H1 (cell line): ENCODE measurements around the gene ARHGAP42. TPM values are rescaled to one million over a fixed set of nuclear protein-coding genes. Genes with fewer than 3 reads are reported as not detected.

ENCODE experiments used
- CTCF ChIA-PET: fragments of 300-600 bp; sonication (Branson Sonifier 250); formaldehyde crosslinking; loops from one replicate; lab custom pipeline; 2021; ENCODE audit not compliant: partially characterized antibody; lab: Charles Lee
- POLR2A ChIA-PET: fragments of 300-600 bp; sonication (Branson Sonifier 250); formaldehyde crosslinking; loops from one replicate; lab custom pipeline; 2021; ENCODE audit warnings: inconsistent platforms; ENCODE audit not compliant: partially characterized antibody; lab: Charles Lee
- DNase-seq, 2 experiments: peaks; one replicate each; pipeline versions ENCODE4 v3.0.0 to v3.0.0-alpha.2; 2010 to 2022; ENCODE audit warnings: low spot score in 2 of 2, low read depth in 1 of 2, mixed read lengths in 1 of 2
- FAIRE-seq: peaks from 2 replicates; lab custom pipeline; 2011; peaks lifted over from hg19 to GRCh38; lab: Jason Lieb, UNC
- H2AFZ ChIP-seq: 2 replicates; pipeline ENCODE4 v1.8.1; 2012; ENCODE audit warnings: low read length, inconsistent platforms
- H2AK5ac ChIP-seq: 2 replicates; pipeline ENCODE4 v1.6.1; 2013; ENCODE audit warnings: low read depth, low read length
- H2BK120ac ChIP-seq: replicated peaks from 2 replicates; pipeline ENCODE3; 2013; ENCODE audit warnings: low read depth, low read length, inconsistent platforms
- H2BK12ac ChIP-seq: 2 replicates; pipeline ENCODE4 v1.6.1; 2013; ENCODE audit warnings: low read depth, low read length
- H2BK15ac ChIP-seq: 2 replicates; pipeline ENCODE4 v1.6.1; 2013; ENCODE audit warnings: low read length
- H2BK20ac ChIP-seq: 2 replicates; pipeline ENCODE4 v1.6.1; 2013; ENCODE audit warnings: low read length
- H2BK5ac ChIP-seq: 2 replicates; pipeline ENCODE4 v1.6.1; 2013; ENCODE audit warnings: low read depth, low read length
- H3K14ac ChIP-seq: 2 replicates; pipeline ENCODE4 v1.6.1; 2013; ENCODE audit warnings: inconsistent platforms; ENCODE audit not compliant: insufficient read length
- H3K18ac ChIP-seq: 2 replicates; pipeline ENCODE4 v1.6.1; 2013; ENCODE audit warnings: low read length; ENCODE audit errors: extremely low read depth
- H3K23ac ChIP-seq: 2 replicates; pipeline ENCODE4 v1.6.1; 2013; ENCODE audit warnings: inconsistent platforms; ENCODE audit not compliant: insufficient read length
- H3K23me2 ChIP-seq: 2 replicates; pipeline ENCODE4 v1.6.1; 2013; ENCODE audit warnings: low read depth, low read length
- H3K27ac ChIP-seq: 2 replicates; pipeline ENCODE4 v1.6.1; 2011; ENCODE audit warnings: low read depth, low read length, inconsistent platforms
- H3K27me3 ChIP-seq, 4 experiments: replicated peaks in 1 of 4; 1 replicate in 1 of 4; 2 replicates in 3 of 4; pipeline versions ENCODE4 v1.6.1 to v1.8.1; 2011 to 2013; ENCODE audit warnings: low read length in 3 of 4, mild to moderate bottlenecking in 3 of 4, inconsistent platforms in 2 of 4, mixed read lengths in 2 of 4, moderate library complexity in 1 of 4; ENCODE audit not compliant: control insufficient read depth in 3 of 4, insufficient read depth in 3 of 4; ENCODE audit errors: extremely low read depth in 1 of 4
- H3K36me3 ChIP-seq, 4 experiments: 2 replicates each; pipeline versions ENCODE4 v1.6.1 to v1.8.1; 2011 to 2013; ENCODE audit warnings: mild to moderate bottlenecking in 4 of 4, low read length in 3 of 4, moderate library complexity in 2 of 4, control low read depth in 1 of 4, inconsistent platforms in 1 of 4; ENCODE audit not compliant: insufficient read depth in 4 of 4, control insufficient read depth in 2 of 4
- H3K4ac ChIP-seq: replicated peaks from 2 replicates; pipeline ENCODE3; 2013; ENCODE audit warnings: low read length, low read depth, mixed read lengths, inconsistent platforms; ENCODE audit not compliant: insufficient read length
- H3K4me1 ChIP-seq, 4 experiments: replicated peaks in 1 of 4; 1 replicate in 1 of 4; 2 replicates in 3 of 4; pipeline versions ENCODE4 v1.6.1 to v1.8.1; 2011 to 2013; ENCODE audit warnings: low read length in 3 of 4, inconsistent platforms in 2 of 4, mixed read lengths in 1 of 4; ENCODE audit not compliant: insufficient read depth in 4 of 4, control insufficient read depth in 3 of 4
- H3K4me2 ChIP-seq, 2 experiments: 2 replicates each; pipeline versions ENCODE4 v1.6.1 to v1.8.1; 2011 to 2013; ENCODE audit warnings: low read depth in 2 of 2, low read length in 2 of 2, control low read depth in 1 of 2, inconsistent platforms in 1 of 2, mild to moderate bottlenecking in 1 of 2; ENCODE audit not compliant: insufficient read depth in 1 of 2
- H3K4me3 ChIP-seq, 4 experiments: fragments of 200-600, 300-600 bp in 1 of 4; sonication (generic), shearing (Covaris generic), sonication (Bioruptor Twin) in 1 of 4; 2 replicates each; pipeline versions ENCODE4 v1.5.1 to v1.8.1; 2011 to 2016; ENCODE audit warnings: low read length in 4 of 4, low read depth in 3 of 4, control low read depth in 2 of 4, inconsistent platforms in 2 of 4, mild to moderate bottlenecking in 2 of 4, mixed read lengths in 1 of 4, moderate library complexity in 1 of 4; ENCODE audit not compliant: insufficient read depth in 2 of 4; ENCODE audit errors: extremely low read depth in 1 of 4
- H3K56ac ChIP-seq: replicated peaks from 2 replicates; pipeline ENCODE3; 2013; ENCODE audit warnings: low read depth, mild to moderate bottlenecking, mixed read lengths, low read length, inconsistent platforms; ENCODE audit not compliant: insufficient read length
- H3K79me1 ChIP-seq: 2 replicates; pipeline ENCODE4 v1.6.1; 2013; ENCODE audit warnings: low read depth, low read length, control low read depth
- H3K79me2 ChIP-seq, 2 experiments: 2 replicates each; pipeline versions ENCODE4 v1.6.1 to v1.8.1; 2012 to 2013; ENCODE audit warnings: low read length in 2 of 2, mild to moderate bottlenecking in 2 of 2, inconsistent platforms in 1 of 2; ENCODE audit not compliant: insufficient read depth in 2 of 2, control insufficient read depth in 1 of 2
- H3K9ac ChIP-seq, 4 experiments: replicated peaks in 1 of 4; 1 replicate in 1 of 4; 2 replicates in 3 of 4; pipeline versions ENCODE4 v1.6.1 to v1.8.1; 2011 to 2013; ENCODE audit warnings: low read depth in 3 of 4, low read length in 3 of 4, control low read depth in 2 of 4, mild to moderate bottlenecking in 2 of 4, moderate library complexity in 2 of 4, inconsistent platforms in 1 of 4; ENCODE audit errors: extremely low read depth in 1 of 4
- H3K9me3 ChIP-seq, 2 experiments: 2 replicates each; pipeline versions ENCODE4 v1.6.1 to v1.8.1; 2012 to 2013; ENCODE audit warnings: mild to moderate bottlenecking in 2 of 2, moderate library complexity in 2 of 2, control low read depth in 1 of 2, inconsistent platforms in 1 of 2, low read depth in 1 of 2, low read length in 1 of 2, mixed read lengths in 1 of 2; ENCODE audit not compliant: insufficient read depth in 2 of 2
- H4K20me1 ChIP-seq, 2 experiments: replicated peaks in 1 of 2; 2 replicates each; pipeline versions ENCODE3 to v1.8.1; 2011 to 2013; ENCODE audit warnings: inconsistent platforms in 2 of 2, low read length in 2 of 2, mild to moderate bottlenecking in 1 of 2; ENCODE audit not compliant: insufficient read depth in 2 of 2, control insufficient read depth in 1 of 2
- H4K5ac ChIP-seq: 2 replicates; pipeline ENCODE4 v1.6.1; 2013; ENCODE audit warnings: low read length, low read depth, mixed read lengths, inconsistent platforms; ENCODE audit not compliant: insufficient read length
- H4K8ac ChIP-seq: 2 replicates; pipeline ENCODE4 v1.8.0; 2013; ENCODE audit warnings: mild to moderate bottlenecking, moderate library complexity, low read length, inconsistent platforms; ENCODE audit not compliant: insufficient read depth; ENCODE audit errors: extremely low read depth
- H4K91ac ChIP-seq: replicated peaks from 2 replicates; pipeline ENCODE3; 2013; ENCODE audit warnings: low read length, mixed read lengths, inconsistent platforms; ENCODE audit not compliant: insufficient read length
- BACH1 ChIP-seq: IDR thresholded peaks from 2 replicates; pipeline ENCODE4 v1.6.1; 2012; ENCODE audit warnings: low read length, improper control_type of control experiment
- BCL11A ChIP-seq, 2 experiments: IDR thresholded peaks; one replicate each; pipeline ENCODE4 v1.6.1; 2011; ENCODE audit warnings: low read depth in 2 of 2, low read length in 2 of 2, mild to moderate bottlenecking in 2 of 2
- CBX5 ChIP-seq: fragments of 300-800, 300-1000 bp; sonication (generic); IDR thresholded peaks from 2 replicates; pipeline ENCODE4 v1.7.1; 2016; ENCODE audit warnings: antibody characterized with exemption, low read length, low read depth
- CEBPB ChIP-seq: IDR thresholded peaks from 2 replicates; pipeline ENCODE4 v1.6.1; 2012; ENCODE audit warnings: low read depth, low read length
- JUN ChIP-seq: IDR thresholded peaks from 2 replicates; pipeline ENCODE4 v1.6.1; 2011; ENCODE audit warnings: low read depth, mild to moderate bottlenecking, improper control_type of control experiment, low read length
- KDM4A ChIP-seq: IDR thresholded peaks from one replicate; pipeline ENCODE4 v1.7.1; 2012; ENCODE audit warnings: low read depth, mild to moderate bottlenecking, moderate library complexity, low read length, inconsistent platforms; ENCODE audit not compliant: severe bottlenecking
- MAFK ChIP-seq: IDR thresholded peaks from 2 replicates; pipeline ENCODE4 v1.6.1; 2012; ENCODE audit warnings: low read depth, mild to moderate bottlenecking, improper control_type of control experiment, low read length
- POLR2A ChIP-seq, 2 experiments: IDR thresholded peaks; 1 replicate in 1 of 2; 2 replicates in 1 of 2; pipeline ENCODE4 v1.6.1; 2011; ENCODE audit warnings: low read depth in 2 of 2, low read length in 2 of 2, mild to moderate bottlenecking in 2 of 2; ENCODE audit errors: control extremely low read depth in 1 of 2
- RAD21 ChIP-seq, 2 experiments: IDR thresholded peaks in 1 of 2; conservative IDR thresholded peaks in 1 of 2; 2 replicates each; pipeline ENCODE4 v1.6.1; 2011; ENCODE audit warnings: low read depth in 2 of 2, low read length in 2 of 2, improper control_type of control experiment in 1 of 2, inconsistent platforms in 1 of 2, mild to moderate bottlenecking in 1 of 2, moderate library complexity in 1 of 2
- SAP30 ChIP-seq: fragments of 300-600 bp; sonication (generic); IDR thresholded peaks from 2 replicates; pipeline ENCODE4 v1.7.1; 2012; ENCODE audit warnings: low read length, moderate library complexity, mild to moderate bottlenecking, inconsistent platforms; ENCODE audit not compliant: insufficient read depth, insufficient replicate concordance
- SIRT6 ChIP-seq: IDR thresholded peaks from one replicate; pipeline ENCODE4 v1.7.1; 2012; ENCODE audit warnings: low read length, inconsistent platforms
- TCF12 ChIP-seq: IDR thresholded peaks from 2 replicates; pipeline ENCODE4 v1.6.1; 2011; ENCODE audit warnings: low read depth, mild to moderate bottlenecking, low read length
- WGBS, 2 experiments: shearing (Covaris generic) in 1 of 2; methylation state at CpG; one replicate each; pipeline versions ENCODE4 v1.1.6 to v1.1.7; 2013 to 2015; ENCODE audit warnings: low lambda C conversion rate in 2 of 2, mixed read lengths in 2 of 2, inconsistent platforms in 1 of 2, low coverage in 1 of 2, missing lambda C conversion rate in 1 of 2; ENCODE audit not compliant: insufficient replicate concordance in 2 of 2, insufficient coverage in 1 of 2, insufficient read length in 1 of 2; ENCODE audit errors: extremely low coverage in 1 of 2, missing lambda C conversion rate in 1 of 2; 5-methylcytosine and 5-hydroxymethylcytosine counted together
- polyA plus RNA-seq, 7 experiments: library from polyadenylated mRNA; depleted of rRNA in 3 of 7; stranded (reverse) in 5 of 7; unstranded in 2 of 7; fragments of >200 nt in 5 of 7; fragments of 200-250 nt in 2 of 7; gene quantifications; 1 replicate in 5 of 7; 2 replicates in 1 of 7; 4 replicates in 1 of 7; pipeline versions ENCODE4 v1.2.1 to v1.2.3, GENCODE V29; 2011 to 2013; ENCODE audit warnings: missing spikeins in 2 of 7, mixed read lengths in 2 of 7
- total RNA-seq: library from RNA; stranded (reverse); fragmentation: NEBNext Ultra II Directional; extraction: Animal tissue kit (Norgen Biotek cat#: 25700); gene quantifications from 2 replicates; pipeline ENCODE4 v1.2.1, GENCODE V29; 2021

Gene ARHGAP42
- total and polyA plus RNA-seq, 2 of the 8 experiments (the other 6 are each of a cell fraction or from before 2014, with no cell fraction given), result 22.2 to 33.5 TPM

- Histone ChIP-seq H2BK5ac (no peak overlapping the region), H3K56ac (no peak overlapping the region)
- TF ChIP-seq CBX5 (no peak), POLR2A (IDR thresholded peaks at IDR 0.05; ENCODE audit: control extremely low read depth in 1 of 2, low read depth in 2 of 2, low read length in 2 of 2) (no peak), BCL11A (IDR thresholded peaks at IDR 0.05; ENCODE audit: low read depth in 2 of 2, low read length in 2 of 2) (no peak), JUN (no peak), RAD21 (IDR thresholded peaks at IDR 0.05 in 1 of 2, conservative IDR thresholded peaks at IDR 0.05 in 1 of 2; ENCODE audit: low read depth in 2 of 2, low read length in 2 of 2) (no peak), CEBPB (no peak), KDM4A (no peak), MAFK (no peak), TCF12 (no peak), SIRT6 (no peak), BACH1 (no peak), SAP30 (no peak)
- TF ChIP-seq, all 59 proteins: peak for 0
- Histone ChIP-seq H4K20me1 (peaks cover 0 to 1% of the 10 kb centered on the region in 2 experiments), H3K4me1 (no peaks in the 10 kb centered on the region; a peak in 1 of 7 replicates), H2BK20ac (no peak overlapping the region), H2BK12ac (no peak overlapping the region), H4K5ac (no peak overlapping the region), H3K36me3 (no peaks in the 10 kb centered on the region), H3K4ac (no peak overlapping the region), H4K8ac (no peak overlapping the region), H3K4me3 (no peak overlapping the region), H3K18ac (no peak overlapping the region), H2BK120ac (no peak overlapping the region), H3K27me3 (no peaks in the 10 kb centered on the region), H3K79me1 (no peaks in the 10 kb centered on the region), H3K79me2 (no peaks in the 10 kb centered on the region), H2AFZ (no peak overlapping the region), H3K23me2 (no peaks in the 10 kb centered on the region; the same call in 1 of the 2 replicates), H2BK15ac (no peak overlapping the region), H3K14ac (no peak overlapping the region), H3K4me2 (no peak overlapping the region), H3K9ac (no peak overlapping the region), H2AK5ac (no peak overlapping the region), H3K9me3 (no peaks in the 10 kb centered on the region), H3K27ac (no peak overlapping the region), H3K23ac (no peak overlapping the region), H4K91ac (no peak overlapping the region)
- DNase-seq (no peak), FAIRE-seq (no peak)
- ChIA-PET POLR2A (no interaction called here), CTCF (interaction anchor here (1.3 kb wide), 1 partner anchor 12 kb away, joined by 3 read pairs; no protein-coding TSS in a partner anchor)
- WGBS, 2 experiments, result 100% methylated on average over 1 of the region's 1 CpG; no CpG with 5 or more reads in 1 of the 2 experiments
Observed at GRCh38 chr11:100892886-100893285, 205.8 kb downstream of the ARHGAP42 start.
